IMR-90 (cell line): Measurements from ENCODE around the gene SMARCA4.

Experiments used
- BHLHE40 ChIP-seq: fragments of 150-350 bp; IDR thresholded peaks from 2 replicates; pipeline ENCODE4 v1.6.1; 2016; ENCODE audit warnings: mild to moderate bottlenecking, low read depth, low read length
- CEBPB ChIP-seq: IDR thresholded peaks from 2 replicates; pipeline ENCODE4 v1.6.1; 2012; ENCODE audit warnings: low read depth, low read length, improper control_type of control experiment
- CTCF ChIP-seq: conservative IDR thresholded peaks from 2 replicates; pipeline ENCODE4 v1.5.1; 2012; ENCODE audit warnings: mild to moderate bottlenecking, low read depth, low read length, improper control_type of control experiment
- ELK1 ChIP-seq: fragments of 150-350 bp; IDR thresholded peaks from 2 replicates; pipeline ENCODE4 v1.6.1; 2016; ENCODE audit warnings: low read depth, mild to moderate bottlenecking, low read length, moderate library complexity, borderline replicate concordance
- FOS ChIP-seq: fragments of 150-350 bp; IDR thresholded peaks from 2 replicates; pipeline ENCODE4 v1.6.1; 2016; ENCODE audit warnings: low read depth, low read length
- MAZ ChIP-seq: IDR thresholded peaks from 2 replicates; pipeline ENCODE4 v1.6.1; 2012; ENCODE audit warnings: low read depth, mild to moderate bottlenecking, low read length, improper control_type of control experiment, moderate library complexity, borderline replicate concordance
- MXI1 ChIP-seq: IDR thresholded peaks from 2 replicates; pipeline ENCODE4 v1.6.1; 2012; ENCODE audit warnings: low read depth, mild to moderate bottlenecking, low read length, moderate library complexity, borderline replicate concordance
- NFE2L2 ChIP-seq: fragments of 150-350 bp; IDR thresholded peaks from 2 replicates; pipeline ENCODE4 v1.6.1; 2016; ENCODE audit warnings: low read depth, mild to moderate bottlenecking, low read length
- POLR2A ChIP-seq: IDR thresholded peaks from 2 replicates; pipeline ENCODE4 v1.6.1; 2012; ENCODE audit warnings: mild to moderate bottlenecking, low read depth, low read length
- RAD21 ChIP-seq: IDR thresholded peaks from 2 replicates; pipeline ENCODE4 v1.6.1; 2012; ENCODE audit warnings: low read length, improper control_type of control experiment
- RCOR1 ChIP-seq: IDR thresholded peaks from 2 replicates; pipeline ENCODE4 v1.6.1; 2012; ENCODE audit warnings: mild to moderate bottlenecking, low read length, improper control_type of control experiment; ENCODE audit not compliant: insufficient replicate concordance
- RFX5 ChIP-seq: IDR thresholded peaks from 2 replicates; pipeline ENCODE4 v1.8.0; 2012; ENCODE audit warnings: low read depth, mild to moderate bottlenecking, low read length, moderate library complexity
- SMC3 ChIP-seq: fragments of 150-350 bp; IDR thresholded peaks from 2 replicates; pipeline ENCODE4 v1.6.1; 2016; ENCODE audit warnings: low read depth, mild to moderate bottlenecking, antibody characterized with exemption, low read length, moderate library complexity
- USF2 ChIP-seq: fragments of 150-350 bp; IDR thresholded peaks from 2 replicates; pipeline ENCODE4 v1.6.1; 2017; ENCODE audit warnings: mild to moderate bottlenecking, antibody characterized with exemption, low read length, low read depth

- TF ChIP-seq BHLHE40 (no peak), CTCF (no peak), RAD21 (no peak), NFE2L2 (no peak), FOS (no peak), POLR2A (no peak), ELK1 (no peak), SMC3 (no peak), MAZ (no peak), USF2 (no peak), RCOR1 (no peak), CEBPB (no peak), RFX5 (no peak), MXI1 (no peak)
These were observed 36.2 kb upstream of the SMARCA4 start for GRCh38 chr19:10924597-10924996.
